ENCODE results near the gene TAF11L10.
"Not testable (repeated sequence)": the region's sequence is repeated elsewhere in the genome, so short reads cannot be mapped to it uniquely, and the experiment has no call there.

TAF11L10 gene

GRCh38 chr5:17597728-17598127 is at the start of gene TAF11L10:
TSS of gene TAF11L10 (minus strand) at chr5:17597828.
- not testable (repeated sequence) for DNase-seq (ENCODE audit: low read depth in 2 of 2)

GRCh38 chr5:17634160-17634559 is 36.5 kb upstream of the TAF11L10 start, which contains the start of gene TAF11L14:
TSS of gene TAF11L14 (plus strand) at chr5:17634460.
- no peak for DNase-seq (ENCODE audit: low read depth in 2 of 2)

GRCh38 chr5:17631788-17632187 is 34.2 kb upstream of the TAF11L10 start, which contains the start of gene TAF11L13:
TSS of gene TAF11L13 (plus strand) at chr5:17632088.
- not testable (repeated sequence) for DNase-seq (ENCODE audit: low read depth in 2 of 2)

- no peak for DNase-seq (ENCODE audit: low read depth in 2 of 2)
Measured at GRCh38 chr5:17625686-17626085, 28.1 kb upstream of the TAF11L10 start.

- no peak for DNase-seq (ENCODE audit: low read depth in 2 of 2)
Measured at GRCh38 chr5:17620627-17621026, 23.0 kb upstream of the TAF11L10 start.

GRCh38 chr5:17619354-17619753 is 21.7 kb upstream of the TAF11L10 start:
- no peak for DNase-seq (ENCODE audit: low read depth in 2 of 2)

- DNase-seq (ENCODE audit: low read depth in 2 of 2), result no peak
Measured at GRCh38 chr5:17614872-17615605, 17.4 kb upstream of the TAF11L10 start.

- not testable (repeated sequence) for DNase-seq (ENCODE audit: low read depth in 2 of 2)
Measured at GRCh38 chr5:17610092-17610491, 12.5 kb upstream of the TAF11L10 start, which contains the start of gene TAF11L12. TSS of gene TAF11L12 (plus strand) at chr5:17610392.

GRCh38 chr5:17607461-17607860 is 9.8 kb upstream of the TAF11L10 start:
- DNase-seq (ENCODE audit: low read depth in 2 of 2), result not testable (repeated sequence)

- no peak for DNase-seq (ENCODE audit: low read depth in 2 of 2)
Measured at GRCh38 chr5:17604951-17605350, 7.3 kb upstream of the TAF11L10 start.

GRCh38 chr5:17603880-17604279 is 6.3 kb upstream of the TAF11L10 start, which contains the start of gene TAF11L11:
TSS of gene TAF11L11 (plus strand) at chr5:17604183.
- not testable (repeated sequence) for DNase-seq (ENCODE audit: low read depth in 2 of 2)

- DNase-seq (ENCODE audit: low read depth in 2 of 2), result not testable (repeated sequence)
Measured at GRCh38 chr5:17594255-17594654, 3.4 kb downstream of the TAF11L10 start, which contains the start of gene TAF11L9. TSS of gene TAF11L9 (minus strand) at chr5:17594394.

GRCh38 chr5:17590860-17591259 is 6.8 kb downstream of the TAF11L10 start, which contains the start of gene TAF11L8:
TSS of gene TAF11L8 (minus strand) at chr5:17590960.
- not testable (repeated sequence) for DNase-seq (ENCODE audit: low read depth in 2 of 2)

- DNase-seq (ENCODE audit: low read depth in 2 of 2), result not testable (repeated sequence)
Measured at GRCh38 chr5:17585658-17586057, 12.0 kb downstream of the TAF11L10 start, which contains the start of gene TAF11L7. TSS of gene TAF11L7 (minus strand) at chr5:17585758.
